ENCODE measurements around the gene SH3PXD2A. TPM values are rescaled to one million over a fixed set of nuclear protein-coding genes. Genes with fewer than 3 reads are reported as not detected.
"Not testable (repeated sequence)": the region's sequence is repeated elsewhere in the genome, so short reads cannot be mapped to it uniquely, and the experiment has no call there.

SH3PXD2A gene
- total RNA-seq, 1 experiment from 2014 or later, result 9.7 TPM

DNA sequence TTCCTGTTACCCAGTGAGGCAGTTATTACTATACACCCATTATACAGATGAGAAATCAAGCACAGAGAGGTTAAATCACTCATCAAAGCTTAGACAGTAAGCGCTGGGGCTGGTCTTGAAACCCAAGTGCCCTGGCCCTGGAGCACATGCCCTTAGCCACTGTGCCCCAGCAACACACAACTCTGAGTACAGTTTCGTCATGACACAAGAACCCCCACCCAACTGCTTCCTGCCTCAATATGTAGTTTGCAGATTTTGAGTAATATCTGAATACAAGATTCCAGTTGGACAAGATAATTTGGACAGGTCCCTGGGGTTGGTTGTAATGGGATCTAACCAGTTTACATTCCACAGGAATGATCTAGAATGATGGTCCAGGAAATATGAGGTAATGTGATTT, 62.8 kb downstream of the SH3PXD2A start:
- no peak for DNase-seq (ENCODE audit: low read depth)

GRCh38 chr10:103791858-103792257, 63.5 kb downstream of the SH3PXD2A start:
- DNase-seq (ENCODE audit: low read depth), result no peak

- DNase-seq (ENCODE audit: low read depth), result no peak
Observed at GRCh38 chr10:103791291-103791690, 64.1 kb downstream of the SH3PXD2A start.

- DNase-seq (ENCODE audit: low read depth), result no peak
Observed at GRCh38 chr10:103790580-103790979, 64.8 kb downstream of the SH3PXD2A start.

GRCh38 chr10:103789771-103790201, 65.6 kb downstream of the SH3PXD2A start:
- no peak for DNase-seq (ENCODE audit: low read depth)

GRCh38 chr10:103789161-103789560, 66.2 kb downstream of the SH3PXD2A start:
- no peak for DNase-seq (ENCODE audit: low read depth)

DNA sequence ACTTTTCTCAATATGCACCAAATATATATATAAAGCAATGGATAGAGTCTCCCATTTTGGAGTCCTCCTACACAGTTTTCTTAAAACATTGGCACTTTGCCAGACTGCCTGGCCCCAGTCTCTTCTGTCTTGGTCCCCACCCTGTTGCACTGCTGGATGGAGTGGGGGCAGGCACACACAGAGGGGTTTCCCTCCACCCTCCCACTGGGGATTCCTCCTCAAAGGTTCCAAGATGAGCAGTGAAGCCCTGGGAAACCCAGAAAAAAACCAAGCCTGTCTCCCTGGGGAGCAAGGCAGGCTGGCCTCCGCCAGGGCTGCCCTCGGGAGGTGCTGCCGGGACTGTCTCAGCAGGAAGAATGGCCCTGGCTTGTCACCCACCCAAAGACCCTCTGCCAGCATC, 68.0 kb downstream of the SH3PXD2A start:
- DNase-seq (ENCODE audit: low read depth), result no peak

GRCh38 chr10:103786020-103786419, 69.4 kb downstream of the SH3PXD2A start:
- DNase-seq (ENCODE audit: low read depth), result no peak

DNA sequence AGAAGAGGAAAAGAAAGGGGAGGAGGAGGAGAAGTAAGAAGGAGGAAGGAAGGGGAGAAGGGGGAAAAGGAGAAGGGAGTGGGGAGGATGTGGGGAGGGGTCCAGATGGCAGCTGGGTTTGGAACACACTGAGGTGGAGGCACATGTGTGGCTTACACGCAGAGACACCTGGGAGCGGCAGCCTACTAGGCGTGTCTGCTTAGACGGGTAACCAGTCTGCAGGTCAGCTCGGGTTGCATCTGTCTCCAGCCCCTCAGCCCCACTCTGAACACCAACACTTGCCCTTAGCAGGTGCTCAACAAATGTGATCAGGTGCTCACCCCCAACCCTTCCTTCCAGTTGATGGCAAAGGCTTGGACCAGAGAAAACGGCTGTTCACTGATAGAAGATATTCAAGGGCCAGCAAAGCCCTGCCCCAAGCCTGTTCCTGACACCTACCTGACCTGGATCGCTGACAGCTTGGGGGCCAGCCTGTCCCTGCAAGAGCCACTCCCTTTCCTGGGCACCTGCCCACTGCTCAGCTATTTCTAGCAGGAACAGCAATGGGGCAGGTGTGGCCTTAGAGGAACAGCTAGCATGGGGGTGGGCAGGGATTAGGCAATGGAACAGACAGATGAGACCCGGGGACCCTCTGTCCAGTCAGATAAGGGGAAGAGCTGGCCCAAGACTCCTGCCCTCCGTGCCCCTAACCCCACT, 70.5 kb downstream of the SH3PXD2A start:
- DNase-seq (ENCODE audit: low read depth), result no peak

DNA sequence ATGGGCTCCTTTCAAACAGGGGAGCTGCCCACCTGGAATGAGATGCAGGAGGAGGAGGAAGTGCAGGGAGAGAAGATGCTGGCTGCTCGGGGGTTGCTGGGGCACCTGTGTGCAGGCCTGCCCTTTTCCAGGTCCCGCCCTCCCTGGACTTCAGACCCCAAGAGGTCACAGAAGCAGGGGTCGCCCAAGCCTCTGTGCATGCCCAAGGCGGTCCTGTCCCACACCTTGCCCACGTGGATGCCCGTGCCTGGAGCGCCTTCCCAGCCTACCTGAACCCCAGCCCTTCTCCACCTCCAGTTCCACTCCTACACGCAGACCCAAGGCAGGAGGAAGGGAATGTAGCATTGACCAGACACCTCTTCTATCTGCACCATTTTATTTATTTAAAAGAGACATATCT, 71.3 kb downstream of the SH3PXD2A start:
- no peak for DNase-seq (ENCODE audit: low read depth)

DNA sequence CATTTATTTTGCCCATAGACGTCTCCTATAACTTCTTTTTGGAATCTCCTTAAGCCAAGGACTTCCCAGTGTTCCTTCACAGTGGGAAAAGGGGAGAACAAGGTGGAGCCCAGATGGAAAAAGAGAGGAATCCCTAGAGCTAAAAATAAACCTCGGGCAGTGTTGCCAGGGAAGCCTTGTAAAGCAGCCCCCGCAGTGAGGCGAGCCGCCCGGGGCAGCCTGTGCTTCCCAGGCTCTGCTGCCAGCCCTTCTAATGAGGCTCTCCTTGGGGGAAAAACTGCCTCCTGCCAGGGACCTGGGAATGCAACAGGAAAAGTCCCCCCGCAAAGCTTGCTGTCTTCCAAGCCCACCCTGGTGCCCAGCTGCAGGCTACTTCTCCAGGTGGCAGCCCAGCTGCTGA, 71.7 kb downstream of the SH3PXD2A start:
- DNase-seq (ENCODE audit: low read depth), result peak; percentile 32

GRCh38 chr10:103781329-103782061, 73.9 kb downstream of the SH3PXD2A start:
- peak; percentile 99 for DNase-seq (ENCODE audit: low read depth)

GRCh38 chr10:103780242-103781149, 74.9 kb downstream of the SH3PXD2A start:
- DNase-seq (ENCODE audit: low read depth), result no peak

GRCh38 chr10:103778358-103779139, 76.8 kb downstream of the SH3PXD2A start:
- DNase-seq (ENCODE audit: low read depth), result no peak

- DNase-seq (ENCODE audit: low read depth), result peak; percentile 58
Observed at GRCh38 chr10:103776878-103777591, 78.3 kb downstream of the SH3PXD2A start.

- no peak for DNase-seq (ENCODE audit: low read depth)
Observed at GRCh38 chr10:103775776-103776175, 79.6 kb downstream of the SH3PXD2A start.

DNA sequence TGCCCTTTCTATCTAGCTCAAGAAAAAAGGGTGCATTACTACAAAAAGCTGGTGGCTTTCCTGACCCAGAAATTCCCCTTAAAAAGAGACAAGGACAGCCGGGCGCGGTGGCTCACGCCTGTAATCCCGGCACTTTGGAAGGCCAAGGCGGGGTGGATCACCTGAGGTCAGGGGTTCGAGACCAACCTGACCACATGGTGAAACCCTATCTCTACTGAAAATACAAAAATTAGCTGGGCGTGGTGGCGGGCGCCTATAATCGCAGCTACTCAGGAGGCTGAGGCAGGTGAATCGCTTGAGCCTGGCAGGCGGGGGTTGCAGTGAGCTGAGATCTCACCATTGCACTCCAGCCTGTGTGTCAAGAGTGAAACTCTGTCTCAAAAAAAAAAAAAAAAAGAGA, 82.5 kb downstream of the SH3PXD2A start:
- not testable (repeated sequence) for DNase-seq (ENCODE audit: low read depth)

GRCh38 chr10:103772096-103772845, 83.1 kb downstream of the SH3PXD2A start:
- DNase-seq (ENCODE audit: low read depth), result peak; percentile 65

DNA sequence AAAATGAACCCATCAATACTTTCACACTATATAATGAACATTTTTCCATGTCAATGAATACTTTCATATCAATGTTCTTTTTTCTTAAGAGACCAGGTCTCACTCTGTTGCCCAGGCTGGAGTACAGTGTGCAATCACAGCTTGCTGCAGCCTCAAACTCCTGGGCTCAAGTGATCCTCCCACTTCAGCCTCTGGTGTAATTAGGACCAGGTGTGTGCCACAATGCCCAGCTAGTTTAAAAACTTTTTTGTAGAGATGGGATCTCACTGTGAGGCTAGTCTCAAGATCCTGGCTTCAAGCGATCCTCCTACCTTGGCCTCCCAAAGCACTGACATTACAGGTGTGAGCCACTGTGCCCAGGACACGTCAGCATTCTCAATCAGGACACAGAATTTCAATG, 85.2 kb downstream of the SH3PXD2A start:
- no peak for DNase-seq (ENCODE audit: low read depth)

DNA sequence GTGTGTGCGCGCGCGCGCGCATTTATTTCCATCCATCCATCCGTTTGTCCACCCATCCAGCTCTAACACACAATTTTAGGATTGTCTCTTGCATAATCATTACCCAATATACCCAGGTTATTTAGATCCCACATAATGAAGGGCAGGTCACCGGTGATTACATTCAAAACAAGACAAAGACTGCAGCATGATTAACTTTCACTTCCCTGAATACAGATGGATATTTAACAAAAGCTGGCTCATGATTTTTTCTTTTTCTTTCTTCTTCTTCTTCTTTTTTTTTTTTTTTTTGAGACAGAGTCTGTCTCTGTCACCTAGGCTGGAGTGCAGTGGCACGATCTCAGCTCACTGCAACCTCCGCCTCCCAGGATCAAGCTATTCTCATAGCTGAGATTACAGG, 86.2 kb downstream of the SH3PXD2A start:
- no peak for DNase-seq (ENCODE audit: low read depth)
